HG03159 (cell line): Measurements from ENCODE around the gene S100A2.
"Not testable (repeated sequence)": the region's sequence is repeated elsewhere in the genome, so short reads cannot be mapped to it uniquely, and the experiment has no call there.

Source experiments
- ATAC-seq: cut with Tn5 transposase; IDR thresholded peaks from one replicate; pipeline ENCODE4 v1.9.1; 2021; ENCODE audit warnings: mild to moderate bottlenecking, moderate library complexity; ENCODE audit not compliant: unreplicated experiment

Gene S100A2

DNA sequence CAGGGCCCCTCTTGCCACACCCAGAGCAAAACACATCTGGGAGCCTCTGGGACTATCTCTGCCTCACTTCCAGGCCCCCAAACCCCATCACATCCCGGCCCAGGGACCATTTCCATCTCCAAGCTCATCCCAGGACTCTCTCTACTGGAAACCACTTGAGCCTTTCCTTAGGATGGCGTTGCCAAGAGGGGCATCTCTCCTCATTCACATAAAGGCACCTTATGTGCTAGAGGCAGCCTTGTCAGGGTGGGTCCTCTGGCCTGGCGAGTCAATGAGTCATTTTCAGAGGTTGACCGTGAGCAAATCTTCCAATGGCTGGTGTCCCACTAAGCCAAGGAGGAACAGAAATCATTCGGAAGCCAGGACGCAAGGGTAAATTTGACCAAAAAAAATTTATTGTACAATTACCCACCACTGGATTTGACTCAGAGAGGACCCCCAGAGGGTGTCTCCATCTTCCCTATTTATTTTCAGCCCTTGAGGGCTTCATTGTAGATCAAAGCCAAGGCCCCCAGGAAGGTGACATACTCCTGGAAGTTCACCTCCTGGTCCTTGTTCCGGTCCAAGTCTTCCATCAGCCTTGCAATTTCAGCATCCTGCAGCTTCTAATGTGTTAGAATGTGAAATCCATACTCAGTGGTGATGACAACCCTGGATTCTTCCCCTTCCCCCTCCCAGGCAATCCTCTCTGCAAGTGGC is 31.3 kb downstream of the S100A2 start:
- no peak for ATAC-seq

DNA sequence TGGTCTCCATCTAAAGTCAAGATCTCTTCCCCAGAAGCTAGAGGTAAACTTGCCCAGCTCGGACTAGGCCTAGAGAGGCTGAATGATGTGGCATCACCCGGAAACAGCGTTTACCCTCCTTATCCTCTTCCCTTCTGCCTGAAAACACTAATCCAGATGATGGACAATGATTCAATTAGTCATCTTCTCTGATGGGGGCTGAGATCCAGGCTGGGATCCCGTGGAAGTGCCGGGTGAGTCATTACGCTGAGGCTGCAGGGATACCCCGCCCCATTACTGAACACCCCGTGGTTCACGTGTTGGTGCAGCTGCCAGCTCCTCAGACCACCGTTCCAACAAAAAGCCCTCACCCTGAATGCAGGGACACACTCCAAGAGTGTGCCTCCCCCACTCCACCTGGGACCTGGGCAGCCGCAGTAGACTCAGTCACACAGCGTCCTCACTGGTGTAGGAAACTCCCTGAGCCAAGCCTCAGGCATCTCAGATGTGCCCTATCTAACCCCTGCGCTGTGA is 31.9 kb downstream of the S100A2 start:
- ATAC-seq = no peak

DNA sequence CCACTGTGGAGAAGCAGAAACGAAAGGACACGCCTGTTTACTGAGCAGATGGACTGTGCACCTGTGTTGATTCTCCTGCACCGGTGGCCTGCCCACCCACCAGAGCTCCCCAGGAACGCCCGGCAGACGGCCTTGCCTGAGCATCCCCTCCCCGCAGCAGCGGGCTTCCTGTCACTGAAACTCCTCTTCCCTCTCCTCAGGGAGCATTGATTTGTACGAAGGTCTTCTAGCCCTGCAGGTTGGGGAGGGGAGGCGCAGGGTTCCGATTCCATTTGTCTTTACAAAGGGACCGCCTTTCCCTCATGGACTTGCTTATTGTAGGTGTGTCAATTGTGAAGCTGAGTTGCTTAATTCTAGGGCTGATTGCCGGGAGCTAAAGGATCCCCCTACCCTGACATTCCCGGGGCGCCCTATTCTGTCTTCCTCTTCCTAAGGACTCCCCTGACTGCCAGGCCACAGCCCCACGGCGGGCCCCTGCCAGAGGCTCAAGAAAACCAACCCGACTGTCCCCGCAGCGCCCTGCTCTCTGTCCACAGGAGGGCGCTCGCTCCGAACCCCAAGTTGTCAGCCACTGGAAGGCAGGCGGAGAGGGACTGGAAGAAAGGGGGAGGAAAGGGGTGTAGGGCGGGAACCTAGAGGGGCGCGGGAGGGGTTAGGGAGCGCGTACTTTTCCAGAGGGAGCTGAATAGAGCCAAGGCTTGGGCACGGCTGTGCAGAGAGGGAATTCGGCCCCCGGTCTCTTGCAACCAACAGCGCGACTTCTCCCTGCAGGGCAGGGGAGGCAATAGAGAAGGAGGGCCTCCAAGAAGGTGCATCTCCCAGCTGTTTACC is 32.7 kb downstream of the S100A2 start:
- ATAC-seq = no peak

DNA sequence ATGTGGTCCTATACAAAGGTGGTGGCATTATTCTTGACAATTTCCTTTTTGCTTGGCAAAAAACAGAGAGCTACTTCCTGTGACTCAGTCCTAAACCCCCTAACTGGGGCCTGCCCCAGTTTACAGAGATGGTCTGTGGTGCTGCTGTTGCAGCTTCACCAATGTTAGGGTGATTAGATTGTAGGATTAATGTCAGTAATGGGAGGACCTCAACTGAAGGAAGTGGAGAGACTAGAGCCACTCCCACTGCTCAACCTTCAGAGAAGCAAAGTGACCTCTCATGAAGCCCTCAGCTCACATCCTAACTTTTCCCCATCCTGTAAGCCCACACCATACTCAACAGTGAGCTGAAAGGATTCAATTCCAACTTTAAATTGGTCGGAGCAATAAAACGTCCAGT is 33.5 kb downstream of the S100A2 start:
- no peak for ATAC-seq

DNA sequence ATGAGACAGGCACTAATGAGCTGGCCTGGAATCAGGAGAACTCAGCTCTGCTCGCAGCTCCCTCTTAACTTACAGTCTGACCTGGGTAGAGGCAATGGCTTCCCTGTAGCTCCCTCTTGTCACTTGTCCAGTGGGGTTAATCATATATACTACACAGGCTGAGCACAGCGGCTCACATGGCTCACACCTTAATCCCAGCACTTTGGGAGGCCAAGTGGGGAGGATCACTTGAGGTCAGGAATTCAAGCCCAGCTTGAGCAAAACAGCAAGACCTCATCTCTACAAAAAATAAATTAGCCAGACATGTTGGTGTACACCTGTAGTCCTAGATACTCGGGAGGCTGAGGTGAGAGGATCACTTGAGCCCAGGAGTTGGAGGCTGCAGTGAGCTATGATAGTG is 34.0 kb downstream of the S100A2 start:
- ATAC-seq = no peak

DNA sequence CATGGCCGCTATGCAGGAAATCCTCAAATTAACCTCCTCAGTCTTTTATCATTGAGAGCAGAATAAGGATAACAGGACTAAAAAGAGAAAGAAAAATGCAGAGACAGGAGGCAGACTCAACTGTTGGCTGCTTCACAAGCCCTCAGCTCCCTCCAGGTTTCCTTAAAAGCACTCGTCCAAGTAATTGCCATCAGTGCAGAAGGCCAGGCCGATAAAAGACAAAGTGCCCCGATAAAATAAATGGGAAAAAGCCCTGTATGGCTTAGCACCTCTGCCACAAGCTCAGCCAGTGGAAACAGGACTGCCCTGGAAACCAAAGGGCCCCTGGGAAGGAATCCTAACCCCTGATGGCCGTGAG is 38.0 kb downstream of the S100A2 start:
- no peak for ATAC-seq

DNA sequence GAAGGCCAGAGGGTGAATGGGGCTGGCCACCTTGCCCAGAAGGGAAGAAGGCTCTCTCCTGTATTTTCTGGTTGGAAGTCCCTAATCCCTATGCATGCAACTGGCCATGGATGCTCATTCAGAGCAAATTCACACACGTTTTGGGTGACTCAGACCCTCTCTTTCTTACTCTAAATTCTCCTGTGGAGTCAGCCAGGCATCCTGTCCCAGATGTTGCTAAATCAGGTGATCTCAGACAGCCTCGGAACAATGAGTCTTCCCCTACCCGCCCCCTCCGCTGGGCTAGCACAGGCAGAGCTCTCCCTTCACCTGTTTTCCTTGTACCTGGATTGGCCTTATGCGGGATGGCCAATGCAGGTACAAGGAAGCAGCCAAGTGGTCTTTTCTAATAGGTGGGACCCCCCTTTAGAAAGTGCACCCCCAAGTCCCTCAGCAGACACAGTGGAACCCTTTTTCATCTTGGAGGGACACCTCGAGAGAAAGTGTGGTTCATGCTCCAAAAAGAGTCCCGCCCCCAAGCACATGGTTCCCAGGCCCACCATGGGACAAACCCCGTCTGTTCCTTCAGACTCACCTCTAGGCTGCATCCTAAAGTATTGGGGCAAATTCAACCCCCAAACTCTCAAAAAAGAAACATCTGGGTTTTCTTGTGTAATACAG is 38.5 kb downstream of the S100A2 start:
- no peak for ATAC-seq

DNA sequence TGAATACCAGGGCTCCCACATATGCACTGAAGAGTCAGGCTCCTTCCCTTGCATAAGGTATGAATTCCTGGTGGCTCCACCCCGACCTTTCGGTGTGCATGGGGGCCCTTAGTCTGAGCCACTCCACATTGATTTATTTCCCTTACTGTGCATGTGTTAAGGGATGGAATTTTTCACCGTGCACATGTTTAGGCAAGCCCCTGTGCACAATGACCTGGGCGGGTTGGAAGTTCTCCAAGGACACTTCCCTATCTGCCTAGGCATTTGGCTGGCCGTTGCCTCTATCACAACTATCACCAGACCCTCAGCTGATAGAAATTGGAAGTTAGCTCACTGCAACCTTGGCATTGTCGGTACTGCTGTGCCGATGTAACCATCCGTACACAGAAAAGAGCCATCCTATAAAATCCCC is 39.5 kb downstream of the S100A2 start:
- no peak for ATAC-seq

DNA sequence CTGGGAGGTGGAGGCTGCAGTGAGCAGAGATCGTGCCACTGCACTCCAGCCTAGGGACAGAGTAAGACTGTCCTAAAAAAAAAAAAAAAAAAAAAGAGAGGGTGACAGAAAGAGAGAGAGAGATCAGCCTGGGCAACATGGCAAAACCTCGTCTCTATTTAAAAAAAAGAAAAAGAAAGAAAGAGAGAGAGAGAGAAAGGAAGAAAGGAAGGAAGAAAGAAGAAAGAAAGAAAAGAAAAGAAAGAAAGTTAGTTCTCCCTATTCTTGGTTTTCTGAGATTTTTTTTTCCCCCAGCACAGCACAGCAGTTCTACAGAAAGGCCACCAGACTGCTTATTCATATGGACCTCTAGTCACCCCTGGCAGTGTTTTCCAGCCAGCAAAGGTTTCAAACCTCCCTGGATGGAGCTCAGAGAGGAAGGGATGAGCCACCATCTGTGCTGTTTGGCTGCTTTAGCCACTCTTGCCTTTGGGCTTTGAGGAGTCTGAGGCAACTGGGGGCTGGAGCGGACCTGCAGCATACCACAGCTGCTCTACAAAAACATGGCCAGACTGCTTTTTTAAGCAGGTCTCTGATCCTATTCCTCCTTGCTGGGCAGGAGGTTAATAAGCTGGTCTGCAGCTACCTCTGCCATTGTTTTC is 40.4 kb downstream of the S100A2 start:
- no peak for ATAC-seq

DNA sequence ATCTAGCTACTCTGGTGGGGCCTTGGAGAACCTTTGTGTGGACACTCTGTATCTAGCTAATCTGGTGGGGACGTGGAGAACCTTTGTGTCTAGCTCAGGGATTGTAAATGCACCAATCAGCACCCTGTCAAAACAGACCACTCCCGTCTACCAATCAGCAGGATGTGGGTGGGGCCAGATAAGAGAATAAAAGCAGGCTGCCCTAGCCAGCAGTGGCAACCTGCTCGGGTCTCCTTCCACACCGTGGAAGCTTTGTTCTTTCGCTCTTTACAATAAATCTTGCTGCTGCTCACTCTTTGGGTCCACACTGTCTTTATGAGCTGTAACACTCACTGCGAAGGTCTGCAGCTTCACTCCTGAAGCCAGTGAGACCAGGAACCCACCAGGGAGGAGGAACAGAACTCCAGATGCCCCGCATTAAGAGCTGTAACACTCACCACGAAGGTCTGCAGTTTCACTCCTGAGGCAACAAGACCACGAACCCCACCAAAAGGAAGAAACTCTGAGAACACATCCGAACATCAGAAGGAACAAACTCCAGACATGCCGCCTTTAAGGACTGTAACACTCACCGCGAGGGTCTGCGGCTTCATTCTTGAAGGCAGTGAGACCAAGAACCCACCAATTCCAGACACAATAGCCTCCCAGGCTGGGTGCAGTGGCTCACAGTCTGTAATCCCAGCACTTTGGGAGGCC is 43.1 kb downstream of the S100A2 start:
- ATAC-seq = not testable (repeated sequence)

DNA sequence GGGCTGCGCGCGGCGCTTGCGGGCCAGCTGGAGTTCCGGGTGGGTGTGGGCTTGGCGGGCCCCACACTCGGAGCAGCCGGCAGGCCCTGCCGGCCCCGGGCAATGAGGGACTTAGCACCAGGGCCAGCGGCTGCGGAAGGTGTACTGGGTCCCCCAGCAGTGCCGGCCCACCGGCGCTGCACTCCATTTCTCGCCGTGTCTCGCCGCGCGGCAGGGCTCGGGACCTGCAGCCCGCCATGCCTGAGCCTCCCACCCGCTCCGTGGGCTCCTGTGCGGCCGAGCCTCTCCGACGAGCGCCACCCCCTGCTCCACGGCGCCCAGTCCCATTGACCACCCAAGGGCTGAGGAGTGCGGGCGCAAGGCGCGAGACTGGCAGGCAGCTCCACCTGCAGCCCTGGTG is 43.8 kb downstream of the S100A2 start:
- ATAC-seq = not testable (repeated sequence)

DNA sequence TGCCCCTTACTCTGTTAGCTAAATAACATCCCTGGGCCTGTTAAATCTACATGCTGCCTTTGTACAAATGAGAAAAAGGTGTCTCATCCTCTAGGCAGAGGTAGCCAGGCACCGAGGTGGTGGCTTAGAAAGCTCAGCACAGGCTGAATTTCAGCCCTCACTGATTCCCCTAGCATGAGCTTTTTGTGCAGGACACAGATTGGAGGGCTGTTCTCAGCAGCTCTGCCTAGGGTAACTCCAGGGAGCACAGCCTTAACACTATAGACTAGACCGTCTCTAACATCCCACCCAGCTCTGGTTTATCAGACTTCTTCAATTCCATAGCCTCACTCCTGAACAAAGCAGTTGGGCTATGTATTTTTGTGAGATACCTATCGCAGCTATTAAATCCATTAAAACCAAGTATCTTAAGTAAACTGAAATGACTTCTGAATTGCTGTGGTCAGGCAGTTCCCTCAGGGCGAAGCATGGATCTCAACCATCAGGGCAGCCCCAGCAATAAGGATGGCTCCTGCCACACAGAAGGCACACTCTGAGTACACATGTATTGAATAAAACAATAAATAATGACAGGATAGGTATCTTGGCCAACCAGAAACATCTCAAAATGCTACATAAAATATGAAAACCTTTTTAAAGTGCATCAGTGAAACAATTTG is 44.7 kb downstream of the S100A2 start:
- no peak for ATAC-seq

DNA sequence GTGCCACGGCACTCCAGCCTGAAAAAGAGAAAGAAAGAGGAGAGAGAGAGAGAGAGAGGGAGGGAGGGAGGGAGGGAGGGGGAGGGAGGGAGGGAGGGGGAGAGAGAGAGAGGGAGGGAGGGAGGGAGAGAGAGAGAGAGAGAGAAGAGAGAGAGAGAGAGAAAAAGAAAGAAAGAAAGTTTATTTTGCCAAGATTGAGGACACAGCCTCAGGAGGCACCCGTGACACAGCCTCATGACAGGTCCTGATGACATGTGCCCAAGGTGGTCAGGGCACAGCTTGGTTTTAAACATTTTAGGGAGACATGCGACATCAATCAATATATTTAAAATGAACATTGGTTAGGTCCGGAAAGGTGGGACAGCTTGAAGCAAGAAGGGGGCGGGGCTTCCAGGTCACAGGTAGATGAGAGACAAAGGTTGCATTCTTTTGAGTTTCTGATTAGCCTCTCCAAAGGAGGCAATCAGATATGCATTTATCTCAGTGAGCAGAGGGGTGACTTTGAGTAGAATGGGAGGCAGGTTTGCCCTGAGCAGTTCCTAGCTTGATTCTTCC is 45.4 kb downstream of the S100A2 start:
- not testable (repeated sequence) for ATAC-seq

DNA sequence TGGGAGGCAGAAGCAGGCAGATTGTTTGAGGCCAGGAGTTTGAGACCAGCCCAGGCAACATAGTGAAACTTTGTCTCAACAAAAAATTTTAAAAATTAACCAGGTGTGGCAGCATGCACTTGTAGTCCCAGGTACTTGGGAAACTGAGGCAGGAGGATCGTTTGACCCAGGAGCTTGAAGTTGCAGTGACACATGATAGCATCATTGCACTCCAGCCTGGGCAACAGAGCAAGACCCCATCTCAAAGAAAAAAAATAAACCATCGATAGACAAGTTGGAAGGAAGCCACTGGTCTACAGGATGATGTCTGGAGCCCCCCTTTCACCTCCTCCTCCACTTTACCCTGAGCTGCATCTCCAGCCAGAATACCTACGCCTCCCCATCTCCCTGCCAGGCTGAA is 46.4 kb downstream of the S100A2 start:
- no peak for ATAC-seq

DNA sequence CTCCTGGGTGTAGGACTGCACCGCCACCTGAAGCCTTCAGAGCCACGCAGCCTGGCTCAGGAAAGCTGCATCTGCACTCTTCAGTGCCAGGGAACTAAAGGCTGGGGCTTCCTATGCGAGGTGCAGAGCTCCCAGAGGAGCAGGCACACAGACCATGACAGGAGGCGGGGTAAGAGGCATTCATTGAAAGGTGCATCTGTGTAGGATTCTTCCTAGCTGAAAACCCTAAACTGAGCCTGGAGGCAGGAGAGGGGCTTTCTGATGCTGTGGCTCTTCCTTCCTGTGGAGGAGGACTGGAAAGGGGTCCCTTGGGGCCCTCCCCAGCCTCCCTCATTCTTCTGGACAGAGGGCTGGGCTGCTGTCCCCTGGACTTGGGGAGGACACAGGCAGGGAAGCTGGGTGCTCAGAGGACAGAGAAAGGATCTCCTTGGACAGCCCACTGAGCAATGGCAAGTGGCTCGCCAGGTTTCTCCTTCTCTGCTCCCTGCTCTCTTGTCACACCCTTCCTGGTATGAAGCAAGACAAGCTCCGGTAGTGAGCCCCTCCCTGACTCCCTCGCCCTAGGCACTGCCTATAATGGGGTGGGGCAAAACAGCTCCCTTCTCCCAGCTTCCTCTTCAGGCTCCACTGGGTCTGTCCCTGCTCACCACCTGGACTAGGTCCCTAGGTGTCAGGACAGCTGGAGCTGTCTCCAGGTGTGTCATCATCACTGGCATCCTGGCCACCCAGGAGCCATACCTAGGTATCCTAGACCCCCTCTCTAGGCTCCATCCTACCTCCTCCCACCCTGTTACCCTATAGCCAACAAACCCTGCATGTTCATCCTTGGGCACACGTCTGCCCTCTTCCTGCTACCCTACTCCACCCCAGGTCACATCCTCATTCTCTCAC is 49.9 kb downstream of the S100A2 start:
- no peak for ATAC-seq

DNA sequence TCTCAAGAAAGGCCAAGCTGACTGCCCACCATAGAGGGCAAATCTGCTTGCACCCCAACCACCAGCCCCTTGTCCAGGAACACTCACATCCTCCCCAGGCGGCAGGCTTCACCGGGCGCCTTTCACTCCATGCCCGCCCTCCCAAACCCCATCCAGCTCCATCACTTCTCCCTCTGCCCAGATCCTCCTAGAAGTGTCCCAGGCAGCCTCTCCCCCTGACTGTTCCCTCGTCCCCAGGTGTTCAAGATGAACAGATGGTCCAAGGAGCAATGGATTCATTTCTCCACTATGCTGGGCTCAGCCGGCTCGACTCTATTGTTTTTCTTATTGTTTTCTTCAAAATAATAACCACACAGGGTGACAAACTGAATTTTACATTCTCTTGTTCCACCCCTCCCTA is 52.0 kb downstream of the S100A2 start:
- no peak for ATAC-seq

DNA sequence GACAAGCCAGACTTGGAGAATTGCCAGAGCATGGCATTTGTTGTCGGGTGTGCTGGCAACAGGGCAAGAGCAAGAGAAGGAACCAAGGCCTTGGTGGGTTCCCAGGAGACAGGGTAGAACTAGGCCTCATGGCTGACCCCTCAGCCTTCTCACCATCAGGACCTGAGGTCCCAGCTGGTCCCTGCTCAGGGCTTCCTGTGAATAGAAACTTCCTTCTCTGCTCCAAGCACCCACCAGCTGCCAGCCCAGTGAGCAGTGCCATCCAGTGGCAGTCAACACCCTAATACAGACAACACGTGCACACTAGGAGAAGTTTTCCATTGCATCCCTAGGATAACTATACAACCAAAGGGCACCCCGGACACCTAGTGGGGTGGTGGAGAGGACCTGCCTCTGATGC is 52.6 kb downstream of the S100A2 start:
- no peak for ATAC-seq
